SJSA1 (cell line): Measurements from ENCODE around the gene PTGDR2. TPM values are rescaled to one million over a fixed set of nuclear protein-coding genes. Genes with fewer than 3 reads are reported as not detected.

Experiments
- DNase-seq, 2 experiments: peaks; one replicate each; pipeline ENCODE4 v3.0.0-alpha.2; 2015 to 2020; ENCODE audit warnings: low spot score in 2 of 2, low read depth in 1 of 2
- H3K27ac ChIP-seq: fragments of 250-450 bp; sonication (Bioruptor Pico); 2 replicates; pipeline ENCODE4 v1.5.1; 2020; ENCODE audit warnings: mild to moderate bottlenecking, moderate library complexity
- H3K27me3 ChIP-seq: fragments of 250-450 bp; sonication (Bioruptor Pico); replicated peaks from 2 replicates; pipeline ENCODE4 v1.5.1; 2020; ENCODE audit warnings: mild to moderate bottlenecking, moderate library complexity
- H3K36me3 ChIP-seq: fragments of 250-450 bp; sonication (Bioruptor Pico); 2 replicates; pipeline ENCODE4 v1.5.1; 2020; ENCODE audit warnings: mild to moderate bottlenecking
- H3K4me1 ChIP-seq: fragments of 250-450 bp; sonication (Bioruptor Pico); replicated peaks from 2 replicates; pipeline ENCODE4 v1.6.1; 2021; ENCODE audit warnings: mild to moderate bottlenecking
- H3K4me3 ChIP-seq: fragments of 250-450 bp; sonication (Bioruptor Pico); 2 replicates; pipeline ENCODE4 v1.5.1; 2020; ENCODE audit warnings: mild to moderate bottlenecking
- H3K9me3 ChIP-seq: fragments of 250-450 bp; sonication (Bioruptor Pico); replicated peaks from 2 replicates; pipeline ENCODE4 v1.5.1; 2020; ENCODE audit warnings: mild to moderate bottlenecking
- total RNA-seq: library from RNA; depleted of rRNA; stranded (reverse); fragments of >200 nt; shearing (Covaris generic); gene quantifications from 2 replicates; pipeline ENCODE4 v1.2.3, GENCODE V29; 2014

PTGDR2 gene
- total RNA-seq, 1 experiment from 2014 or later: not detected

DNA sequence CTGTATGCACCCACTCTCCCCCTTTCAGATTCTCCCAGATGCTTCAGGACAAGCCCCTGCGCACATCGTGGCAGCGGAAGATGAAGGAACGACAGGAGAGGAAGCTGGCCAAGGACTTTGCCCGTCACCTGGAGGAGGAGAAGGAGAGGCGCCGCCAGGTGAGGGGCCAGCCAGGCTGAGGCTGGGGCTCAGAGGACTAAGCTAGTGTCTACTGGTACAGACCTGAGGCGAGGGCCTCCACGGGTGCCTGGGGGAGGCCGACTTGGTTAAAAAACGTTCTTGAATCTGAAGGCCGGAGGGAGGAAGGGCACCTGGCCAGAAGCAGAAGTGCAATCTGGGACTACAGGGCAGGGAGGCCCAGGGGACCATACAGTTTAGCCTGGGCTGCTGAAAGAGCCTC, 7.9 kb downstream of the PTGDR2 start:
- H3K36me3 ChIP-seq: peaks cover 75% of the 10 kb centered on the region
- no peaks in the 10 kb centered on the region for H3K27me3 ChIP-seq
- no peak overlapping the region for H3K4me3 ChIP-seq
- H3K9me3 ChIP-seq: no peaks in the 10 kb centered on the region
- DNase-seq: no peak
- no peak overlapping the region for H3K27ac ChIP-seq
- H3K4me1 ChIP-seq: peaks cover 16% of the 10 kb centered on the region

DNA sequence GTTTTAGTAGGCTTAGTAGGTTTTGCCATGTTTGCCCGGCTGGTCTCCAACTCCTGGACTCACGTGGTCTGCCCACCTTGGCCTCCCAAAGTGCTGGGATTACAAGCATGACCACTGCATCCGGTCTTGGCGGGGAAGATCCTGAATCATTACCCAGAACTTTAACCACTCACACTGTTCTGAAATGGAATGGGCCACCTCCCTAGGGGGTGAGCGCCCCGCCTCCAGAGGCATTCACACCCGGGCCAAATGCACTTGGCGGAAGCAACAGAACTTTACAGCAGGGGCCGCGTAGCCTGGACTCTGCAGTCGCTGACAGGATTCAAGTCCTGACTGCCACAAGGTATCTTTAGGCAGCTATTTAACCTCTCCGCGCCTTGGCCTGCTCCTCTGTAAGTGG, 8.5 kb downstream of the PTGDR2 start:
- H3K9me3 ChIP-seq: no peaks in the 10 kb centered on the region
- peaks cover 71% of the 10 kb centered on the region for H3K36me3 ChIP-seq
- no peaks in the 10 kb centered on the region for H3K27me3 ChIP-seq
- DNase-seq: no peak
- H3K27ac ChIP-seq: no peak overlapping the region
- H3K4me3 ChIP-seq: no peak overlapping the region
- peaks cover 21% of the 10 kb centered on the region for H3K4me1 ChIP-seq

DNA sequence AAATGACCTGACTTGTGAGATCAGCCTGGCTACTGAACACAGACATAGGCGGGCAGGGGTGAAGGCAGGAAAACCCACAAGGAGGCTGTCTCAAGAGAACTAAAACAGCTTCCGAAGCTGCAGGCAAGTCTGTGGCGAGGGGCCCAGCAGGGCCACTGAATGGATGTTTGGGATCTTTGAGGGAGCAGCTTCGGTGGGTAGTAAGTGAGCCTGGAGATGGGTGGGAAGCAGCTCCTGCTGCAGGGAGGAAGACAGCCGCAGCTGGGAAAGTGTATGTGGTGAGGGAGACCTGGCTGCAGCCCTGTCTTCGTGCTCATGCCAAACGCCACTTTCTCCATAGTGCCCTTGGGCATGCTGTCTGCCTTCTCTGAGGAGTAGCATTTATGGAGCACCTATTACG, 10.4 kb downstream of the PTGDR2 start:
- H3K27ac ChIP-seq: no peak overlapping the region
- DNase-seq: no peak
- no peaks in the 10 kb centered on the region for H3K9me3 ChIP-seq
- no peaks in the 10 kb centered on the region for H3K27me3 ChIP-seq
- H3K4me3 ChIP-seq: no peak overlapping the region
- peaks cover 38% of the 10 kb centered on the region for H3K4me1 ChIP-seq
- H3K36me3 ChIP-seq: peaks cover 56% of the 10 kb centered on the region

GRCh38 chr11:60844870-60845221, 10.9 kb downstream of the PTGDR2 start:
- Histone ChIP-seq H3K36me3 (peaks cover 51% of the 10 kb centered on the region), H3K4me3 (no peak overlapping the region), H3K27me3 (no peaks in the 10 kb centered on the region), H3K4me1 (peaks cover 38% of the 10 kb centered on the region), H3K9me3 (no peaks in the 10 kb centered on the region), H3K27ac (no peak overlapping the region)
- no peak for DNase-seq

GRCh38 chr11:60844045-60844869, 11.5 kb downstream of the PTGDR2 start:
- no peaks in the 10 kb centered on the region for H3K27me3 ChIP-seq
- no peak overlapping the region for H3K27ac ChIP-seq
- peaks cover 38% of the 10 kb centered on the region for H3K4me1 ChIP-seq
- H3K9me3 ChIP-seq: no peaks in the 10 kb centered on the region
- no peak for DNase-seq
- peaks cover 45% of the 10 kb centered on the region for H3K36me3 ChIP-seq
- no peak overlapping the region for H3K4me3 ChIP-seq

DNA sequence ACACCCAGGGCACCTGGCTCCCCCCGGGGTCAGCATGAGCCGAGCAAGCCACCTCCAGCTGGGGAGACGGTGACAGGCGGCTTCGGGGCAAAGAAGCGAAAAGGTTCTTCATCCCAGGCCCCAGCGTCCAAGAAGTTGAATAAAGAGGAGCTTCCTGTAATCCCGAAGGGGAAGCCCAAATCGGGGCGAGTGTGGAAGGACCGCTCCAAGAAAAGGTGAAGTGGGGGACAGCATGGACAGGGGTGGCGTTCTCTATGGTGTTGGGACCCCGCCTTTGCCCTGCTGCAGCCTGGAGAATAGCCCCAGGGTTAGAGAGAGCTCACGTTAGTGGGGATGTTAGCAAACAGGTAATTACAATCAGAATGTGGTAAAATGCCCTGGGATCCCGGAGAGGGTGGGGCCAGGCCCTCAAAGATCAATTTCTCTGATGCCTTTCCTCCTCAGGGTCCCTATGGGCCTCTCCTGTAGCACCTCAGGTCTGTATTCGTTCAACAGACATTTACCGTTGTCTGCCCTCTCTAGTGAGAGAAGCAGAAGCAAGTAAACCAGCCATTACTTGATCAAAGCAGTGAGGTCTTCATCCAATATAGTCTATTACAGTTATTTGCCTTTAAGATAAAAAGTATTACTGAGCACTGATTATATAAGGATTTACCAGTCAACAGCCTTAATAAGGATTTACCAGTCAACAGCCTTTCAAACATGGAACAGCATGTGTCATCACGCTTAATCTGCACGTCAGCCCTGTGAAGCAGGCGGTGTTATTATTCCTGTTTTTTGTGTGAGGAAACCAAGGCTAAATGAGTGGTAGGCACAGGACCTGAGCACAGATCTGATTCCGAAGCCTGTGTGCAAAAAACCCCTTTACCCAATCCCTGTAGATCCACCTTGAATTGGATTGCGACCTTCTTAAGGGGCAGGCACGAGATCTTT, 12.8 kb downstream of the PTGDR2 start:
- no peaks in the 10 kb centered on the region for H3K9me3 ChIP-seq
- no peak for DNase-seq
- peak overlapping the region; percentile 72 for H3K4me3 ChIP-seq
- H3K27me3 ChIP-seq: no peaks in the 10 kb centered on the region
- H3K36me3 ChIP-seq: peaks cover 32% of the 10 kb centered on the region
- peaks cover 38% of the 10 kb centered on the region for H3K4me1 ChIP-seq
- no peak overlapping the region; the same call in 1 of the 2 replicates for H3K27ac ChIP-seq

- H3K36me3 ChIP-seq: peaks cover 23% of the 10 kb centered on the region
- H3K9me3 ChIP-seq: no peaks in the 10 kb centered on the region
- peak; percentile 98 to 99 for DNase-seq
- peak within 1 kb of the TSS; percentile 44 for H3K27ac ChIP-seq
- peaks cover 38% of the 10 kb centered on the region for H3K4me1 ChIP-seq
- H3K27me3 ChIP-seq: no peaks in the 10 kb centered on the region
- peak within 1 kb of the TSS; percentile 72 for H3K4me3 ChIP-seq
These were observed 13.7 kb downstream of the PTGDR2 start, which contains the start of gene CCDC86 for GRCh38 chr11:60841797-60842667. TSS of gene CCDC86 (plus strand) at chr11:60842113. CDS start at chr11:60842125, 12 bp downstream.

DNA sequence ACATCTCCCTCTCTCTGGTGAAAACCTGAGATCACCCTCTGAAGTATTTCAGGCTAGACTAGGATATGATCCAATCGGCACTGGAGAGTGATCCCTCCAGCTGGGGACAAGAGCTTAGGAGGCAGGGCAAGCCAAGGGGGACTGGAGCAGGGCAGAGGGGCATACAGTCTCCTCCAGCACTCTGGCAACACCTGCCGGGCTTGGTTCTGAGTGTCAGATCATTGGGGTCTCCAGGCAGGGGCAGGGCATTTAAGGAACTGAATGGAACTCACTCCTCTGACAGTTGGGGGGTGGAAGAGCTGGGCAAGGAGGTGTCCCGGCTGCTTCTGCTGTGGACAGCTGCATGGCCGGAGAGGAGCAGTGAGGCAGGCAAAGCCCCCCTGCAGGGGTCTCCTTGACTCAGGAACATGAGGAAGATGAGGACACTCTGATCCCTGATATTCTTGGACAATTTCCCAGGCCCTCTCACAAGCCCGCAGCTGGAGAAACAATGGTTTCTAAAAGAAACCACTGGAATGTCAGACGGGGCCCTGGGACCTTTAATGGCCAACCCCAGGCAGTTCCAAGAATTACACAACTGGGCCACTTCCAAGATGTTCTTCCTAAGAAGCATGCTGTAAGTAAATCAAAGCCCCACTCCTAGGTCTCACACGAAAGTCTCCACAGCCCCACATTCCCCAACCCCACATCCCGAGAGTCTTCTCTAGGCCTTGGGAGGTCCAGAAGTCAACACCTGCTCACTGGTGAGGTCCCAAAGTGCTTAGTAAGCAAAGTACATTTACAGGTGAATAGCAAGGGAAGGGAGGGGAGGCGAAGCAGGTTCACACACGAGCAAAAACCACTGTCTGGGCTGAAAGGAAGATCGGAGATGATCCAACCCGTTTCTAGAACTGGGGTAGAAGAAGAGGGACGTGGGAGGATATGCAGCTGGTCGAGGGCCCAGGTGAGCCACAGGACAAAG, 15.0 kb downstream of the PTGDR2 start:
- Histone ChIP-seq H3K4me3 (no peak overlapping the region), H3K4me1 (peaks cover 38% of the 10 kb centered on the region), H3K27me3 (no peaks in the 10 kb centered on the region; the same call in 1 of the 2 replicates), H3K36me3 (peaks cover 17% of the 10 kb centered on the region), H3K27ac (no peak overlapping the region), H3K9me3 (no peaks in the 10 kb centered on the region)
- DNase-seq: peak; percentile 81 to 84

DNA sequence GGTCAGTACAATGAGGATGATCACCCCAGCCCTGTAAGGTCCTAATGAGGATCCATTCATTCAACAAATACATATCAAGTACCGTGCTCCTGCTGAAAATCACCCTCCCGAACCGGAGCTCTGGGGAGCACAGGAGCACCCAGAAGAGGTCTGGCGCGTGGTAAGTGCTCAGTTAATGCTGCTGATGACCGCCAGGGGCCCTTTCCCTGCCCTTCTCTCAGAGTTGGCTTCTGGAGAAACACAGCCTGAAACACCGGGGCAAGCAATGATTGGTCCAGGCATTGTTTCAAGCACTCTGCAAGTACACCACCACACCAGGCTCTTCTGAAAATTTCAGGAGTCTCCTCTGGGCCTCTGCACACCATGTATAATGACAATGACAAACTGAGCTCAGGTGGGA, 17.6 kb downstream of the PTGDR2 start:
- Histone ChIP-seq H3K27me3 (peaks cover 12% of the 10 kb centered on the region), H3K27ac (no peak overlapping the region), H3K4me1 (peaks cover 25% of the 10 kb centered on the region), H3K4me3 (no peak overlapping the region), H3K9me3 (no peaks in the 10 kb centered on the region), H3K36me3 (peaks cover 4% of the 10 kb centered on the region)
- no peak for DNase-seq

DNA sequence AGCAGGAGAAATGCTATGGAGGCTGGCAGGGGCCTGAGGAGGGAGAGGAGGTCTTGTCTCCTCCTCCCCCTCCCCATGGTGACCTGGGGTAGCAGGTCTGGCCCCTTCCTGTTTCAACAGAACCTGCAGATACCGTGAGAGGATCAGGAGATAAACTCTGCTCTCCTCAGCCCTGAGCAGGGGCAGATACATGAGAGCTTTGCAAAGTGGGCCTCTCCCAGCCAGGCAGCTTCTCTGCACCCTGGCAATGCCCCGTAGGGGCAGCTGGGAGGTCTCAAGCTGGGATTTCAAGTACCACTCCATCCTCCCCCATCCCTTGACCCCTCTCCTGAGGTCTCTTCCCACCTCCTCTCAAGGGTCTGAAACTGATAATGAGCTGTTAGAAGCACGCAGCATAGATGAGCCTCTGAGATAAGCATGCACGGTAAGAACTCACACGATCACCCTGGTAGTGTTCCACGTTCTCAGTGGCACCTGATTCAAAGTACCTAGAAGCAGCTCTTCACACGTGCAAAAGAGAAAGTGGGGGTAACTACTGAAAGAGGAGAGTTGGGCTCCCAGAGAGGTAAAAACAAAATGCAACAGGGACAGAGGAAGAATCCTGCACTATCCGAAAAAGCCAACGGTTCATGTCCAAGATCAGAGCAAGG, 18.8 kb downstream of the PTGDR2 start:
- Histone ChIP-seq H3K4me1 (peaks cover 15% of the 10 kb centered on the region), H3K36me3 (peaks cover 1% of the 10 kb centered on the region), H3K27ac (no peak overlapping the region), H3K27me3 (peaks cover 21% of the 10 kb centered on the region), H3K4me3 (no peak overlapping the region), H3K9me3 (no peaks in the 10 kb centered on the region)
- no peak for DNase-seq

DNA sequence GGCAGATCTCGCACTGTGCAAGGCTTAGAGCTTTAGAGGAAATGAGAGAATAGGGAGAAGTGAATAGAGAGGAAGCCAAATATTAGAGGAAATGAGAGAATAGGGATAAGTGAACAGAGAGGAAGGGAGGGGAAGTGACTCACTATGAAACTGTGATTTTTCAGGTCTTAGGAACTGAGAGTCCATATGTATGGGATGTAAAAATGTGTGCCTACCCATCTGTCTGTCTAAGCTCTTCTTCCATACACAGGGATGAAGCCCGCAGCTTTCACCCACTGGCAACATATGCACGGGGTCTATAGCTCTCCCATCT, 20.3 kb downstream of the PTGDR2 start:
- Histone ChIP-seq H3K9me3 (no peaks in the 10 kb centered on the region), H3K36me3 (no peaks in the 10 kb centered on the region), H3K27me3 (peaks cover 24% of the 10 kb centered on the region), H3K4me1 (peaks cover 2% of the 10 kb centered on the region), H3K4me3 (no peak overlapping the region), H3K27ac (no peak overlapping the region)
- DNase-seq: no peak
